PC-9 (cell line): ENCODE results near the gene ITGAE. TPM values are rescaled to one million over a fixed set of nuclear protein-coding genes. Genes with fewer than 3 reads are reported as not detected.
"Not testable (repeated sequence)": the region's sequence is repeated elsewhere in the genome, so short reads cannot be mapped to it uniquely, and the experiment has no call there.

Experiments used
- BruUV-seq: library from RNA; stranded (reverse); fragments of 400-500 nt; replicated peaks from 2 replicates; lab custom pipeline; 2021; lab: Mats Ljungman, UMichigan
- CTCF ChIA-PET: fragments of 300-600 bp; sonication (Branson Sonifier 250); formaldehyde crosslinking; loops from one replicate; lab custom pipeline; 2022; ENCODE audit warnings: antibody characterized with exemption; lab: Charles Lee
- POLR2A ChIA-PET: fragments of 300-600 bp; sonication (Branson Sonifier 250); formaldehyde crosslinking; loops from one replicate; lab custom pipeline; 2022; ENCODE audit warnings: antibody characterized with exemption; ENCODE audit not compliant: unreplicated experiment; lab: Charles Lee
- DNase-seq, 2 experiments: peaks; one replicate each; pipeline versions ENCODE4 v3.0.0 to v3.0.0-alpha.2; 2015 to 2022; ENCODE audit warnings: mixed read lengths in 1 of 2
- H2AFZ ChIP-seq: fragments of 200-600 bp; sonication (generic); 2 replicates; pipeline ENCODE4 v1.8.1; 2017; ENCODE audit warnings: antibody characterized with exemption
- H3F3A ChIP-seq: fragments of 200-600 bp; sonication (generic); 2 replicates; pipeline ENCODE4 v1.8.1; 2017; ENCODE audit warnings: antibody characterized with exemption, mild to moderate bottlenecking, low read depth; ENCODE audit not compliant: insufficient read depth
- H3K27ac ChIP-seq: fragments of 200-600 bp; sonication (generic); 2 replicates; pipeline ENCODE4 v1.6.1; 2016; ENCODE audit warnings: mixed run types
- H3K27me3 ChIP-seq: fragments of 200-600 bp; sonication (generic); 2 replicates; pipeline ENCODE4 v1.6.1; 2016; ENCODE audit warnings: low read depth, mixed run types; ENCODE audit not compliant: insufficient read depth
- H3K36me3 ChIP-seq: fragments of 200-600 bp; sonication (generic); 2 replicates; pipeline ENCODE4 v1.6.1; 2016; ENCODE audit warnings: low read depth, mixed run types
- H3K4me1 ChIP-seq: fragments of 200-600 bp; sonication (generic); replicated peaks from 2 replicates; pipeline ENCODE4 v1.6.1; 2016; ENCODE audit warnings: mixed run types; ENCODE audit not compliant: insufficient read depth
- H3K4me2 ChIP-seq: fragments of 200-600 bp; sonication (generic); 2 replicates; pipeline ENCODE4 v1.6.1; 2017; ENCODE audit warnings: mixed run types
- H3K4me3 ChIP-seq: fragments of 200-600 bp; sonication (generic); 2 replicates; pipeline ENCODE4 v1.6.1; 2016; ENCODE audit warnings: mixed run types
- H3K79me2 ChIP-seq: fragments of 200-600 bp; sonication (generic); 2 replicates; pipeline ENCODE4 v1.6.1; 2017; ENCODE audit warnings: low read depth, mixed run types
- H3K9me2 ChIP-seq: fragments of 200-600 bp; sonication (generic); 2 replicates; pipeline ENCODE4 v1.8.1; 2017; ENCODE audit warnings: mild to moderate bottlenecking; ENCODE audit not compliant: insufficient read depth
- H3K9me3 ChIP-seq: fragments of 200-600 bp; sonication (generic); 2 replicates; pipeline ENCODE4 v1.8.1; 2016; ENCODE audit warnings: low read depth; ENCODE audit not compliant: insufficient read depth
- H4K20me1 ChIP-seq: fragments of 200-600 bp; sonication (generic); 2 replicates; pipeline ENCODE4 v1.8.1; 2017; ENCODE audit not compliant: insufficient read depth
- CTCF ChIP-seq: fragments of 200-600 bp; sonication (generic); conservative IDR thresholded peaks from 2 replicates; pipeline ENCODE4 v1.6.1; 2017; ENCODE audit warnings: mixed run types, antibody characterized with exemption, mild to moderate bottlenecking, moderate library complexity
- EZH2 ChIP-seq: fragments of 200-600 bp; sonication (generic); IDR thresholded peaks from 2 replicates; pipeline ENCODE4 v1.8.0; 2017; ENCODE audit warnings: antibody characterized with exemption, low read depth
- intact Hi-C: fragments of 100-400 bp; cut with micrococcal nuclease; formaldehyde crosslinking; loops from one replicate; pipeline ENCODE4 v1.10.0; 2022; ENCODE audit not compliant: unreplicated experiment
- total RNA-seq: library from RNA; stranded (reverse); gene quantifications from 2 replicates; pipeline ENCODE4 v1.2.3, GENCODE V29; 2021

Gene ITGAE
- total RNA-seq, 1 experiment from 2014 or later = 52.8 TPM

DNA sequence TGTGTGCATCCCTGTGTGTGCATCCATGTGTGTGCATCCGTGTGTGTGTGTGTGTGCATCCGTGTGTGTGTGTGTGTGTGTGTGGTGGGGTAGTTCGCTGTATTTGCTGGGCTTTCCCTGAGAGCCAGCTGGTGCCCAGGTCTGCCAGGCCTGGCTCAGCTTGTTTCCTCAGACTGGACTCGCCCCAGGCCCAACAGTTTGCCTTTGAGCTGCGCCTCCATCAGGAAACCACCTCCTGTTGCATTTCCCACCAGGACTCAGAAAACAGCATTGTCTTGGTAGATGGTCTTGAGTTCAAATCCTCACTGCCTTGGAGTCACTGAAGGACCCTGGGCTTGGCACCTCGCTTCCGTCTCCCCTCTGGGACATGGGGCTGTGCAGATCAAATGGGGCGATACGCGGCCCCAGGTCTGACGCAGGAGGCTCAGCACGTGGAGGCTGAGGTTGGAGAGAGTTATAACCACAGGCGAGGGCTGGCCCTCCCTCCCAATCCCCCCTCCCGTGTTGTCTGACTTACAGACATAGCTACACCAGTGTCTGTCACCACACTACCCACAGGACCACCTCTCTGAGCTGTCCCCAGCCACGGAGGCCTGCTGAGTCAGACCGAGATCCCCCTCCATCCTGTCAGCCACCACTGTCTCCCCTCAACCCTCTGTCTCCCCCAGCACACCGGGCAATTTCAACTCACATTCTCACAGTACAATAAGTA, 4.7 kb downstream of the ITGAE start:
- Histone ChIP-seq H3K9me2 (no peaks in the 10 kb centered on the region), H2AFZ (no peak overlapping the region), H3F3A (peaks cover 3% of the 10 kb centered on the region; the same call in 1 of the 2 replicates), H3K27me3 (no peaks in the 10 kb centered on the region), H4K20me1 (no peaks in the 10 kb centered on the region), H3K36me3 (no peaks in the 10 kb centered on the region), H3K4me3 (no peak overlapping the region), H3K27ac (no peak overlapping the region), H3K4me2 (no peak overlapping the region), H3K79me2 (no peaks in the 10 kb centered on the region), H3K4me1 (peaks cover 4% of the 10 kb centered on the region; the same call in 1 of the 2 replicates), H3K9me3 (no peaks in the 10 kb centered on the region)
- BruUV-seq = no TSS peak
- DNase-seq = no peak
- CTCF ChIA-PET = no interaction called here
- POLR2A ChIA-PET = no interaction called here
- TF ChIP-seq CTCF (no peak), EZH2 (no peak)
- intact Hi-C loops = no loop called here

DNA sequence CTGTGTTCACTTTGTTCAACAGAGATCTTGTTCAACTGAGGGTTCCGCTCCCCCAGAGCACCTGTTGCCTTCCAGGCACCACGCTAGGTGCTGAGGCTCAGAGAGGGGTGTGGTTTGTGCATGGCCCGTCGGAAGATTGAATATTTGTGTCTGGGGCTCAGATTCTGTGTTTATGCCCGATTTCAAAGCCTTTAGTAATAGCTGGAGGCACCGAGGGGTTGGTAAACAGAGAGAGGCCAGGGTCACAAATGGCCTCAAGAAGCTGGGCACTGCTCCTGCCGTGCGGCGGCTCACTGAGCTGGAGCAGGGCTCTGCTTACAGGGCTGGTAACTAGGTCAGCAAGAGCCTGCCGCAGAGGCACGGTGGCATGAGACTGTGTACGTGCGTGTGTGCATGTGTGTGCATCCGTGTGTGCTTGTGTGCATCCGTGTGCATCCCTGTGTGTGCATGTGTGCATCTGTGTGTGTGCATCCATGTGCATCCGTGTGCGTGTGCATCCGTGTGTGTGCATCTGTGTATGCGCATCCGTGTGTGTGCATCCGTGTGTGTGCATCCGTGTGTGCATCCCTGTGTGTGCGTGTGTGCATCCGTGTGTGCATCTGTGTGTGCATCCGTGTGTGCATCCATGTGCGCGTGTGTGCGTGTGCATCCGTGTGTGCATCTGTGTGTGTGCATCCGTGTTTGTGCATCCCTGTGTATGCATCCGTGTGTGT, 5.4 kb downstream of the ITGAE start:
- H3K79me2 ChIP-seq = no peaks in the 10 kb centered on the region
- no peaks in the 10 kb centered on the region for H4K20me1 ChIP-seq
- intact Hi-C loops = no loop called here
- no peaks in the 10 kb centered on the region for H3K27me3 ChIP-seq
- peaks cover 4% of the 10 kb centered on the region; the same call in 1 of the 2 replicates for H3K4me1 ChIP-seq
- peaks cover 3% of the 10 kb centered on the region; the same call in 1 of the 2 replicates for H3F3A ChIP-seq
- ChIA-PET CTCF (no interaction called here), POLR2A (no interaction called here)
- no peaks in the 10 kb centered on the region for H3K36me3 ChIP-seq
- BruUV-seq = no TSS peak
- H3K4me3 ChIP-seq = no peak overlapping the region
- H3K27ac ChIP-seq = no peak overlapping the region
- H2AFZ ChIP-seq = no peak overlapping the region
- no peak for DNase-seq
- H3K9me2 ChIP-seq = no peaks in the 10 kb centered on the region
- H3K9me3 ChIP-seq = no peaks in the 10 kb centered on the region
- TF ChIP-seq CTCF (no peak), EZH2 (no peak)
- H3K4me2 ChIP-seq = no peak overlapping the region

DNA sequence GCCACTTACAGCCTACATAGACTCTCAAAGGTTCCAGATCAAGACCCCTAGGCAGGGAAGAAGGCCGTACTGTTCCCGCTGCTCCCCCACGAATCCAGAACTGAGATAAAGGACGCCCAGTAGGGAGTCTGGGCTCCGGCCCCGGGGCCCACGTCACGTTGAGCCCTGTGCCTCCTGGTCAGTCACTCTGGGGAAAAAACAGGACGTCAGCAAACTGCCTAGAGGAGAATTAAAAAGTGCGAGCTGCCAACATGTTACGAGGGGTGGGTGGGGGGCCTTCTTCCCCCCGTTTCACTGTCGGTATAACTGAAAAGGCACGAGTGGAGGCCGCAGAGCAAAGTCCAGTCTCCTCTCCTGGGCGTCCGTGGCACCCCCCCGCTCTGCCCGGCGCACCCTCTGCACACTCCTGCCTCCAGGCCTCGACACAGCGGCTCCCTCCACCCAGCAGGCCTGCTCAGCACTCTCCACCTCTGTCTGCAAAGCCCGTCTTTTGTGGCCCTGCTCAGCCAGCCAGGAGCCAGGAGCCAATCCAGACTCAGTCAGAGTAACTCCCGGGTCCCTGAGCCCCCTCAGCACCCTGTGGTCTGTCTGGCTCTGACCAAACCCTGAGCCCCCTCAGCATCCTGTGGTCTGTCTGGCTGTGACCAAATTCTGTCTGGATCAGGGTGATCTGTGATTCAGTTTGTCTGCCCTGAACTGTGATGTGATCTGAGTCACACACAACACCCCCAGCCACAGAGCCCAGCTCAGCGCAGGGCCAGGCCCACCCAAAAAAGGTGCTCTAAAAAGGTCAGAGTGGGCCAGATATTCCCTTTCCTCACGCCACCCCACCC, 6.2 kb downstream of the ITGAE start:
- intact Hi-C loops = no loop called here
- Histone ChIP-seq H3K4me3 (no peak overlapping the region), H3K27ac (no peak overlapping the region), H3K9me2 (no peaks in the 10 kb centered on the region), H4K20me1 (no peaks in the 10 kb centered on the region), H3K27me3 (no peaks in the 10 kb centered on the region), H3F3A (peaks cover 3% of the 10 kb centered on the region; the same call in 1 of the 2 replicates), H3K9me3 (no peaks in the 10 kb centered on the region), H3K4me2 (no peak overlapping the region), H3K79me2 (no peaks in the 10 kb centered on the region), H2AFZ (no peak overlapping the region), H3K4me1 (peaks cover 4% of the 10 kb centered on the region; the same call in 1 of the 2 replicates), H3K36me3 (no peaks in the 10 kb centered on the region)
- BruUV-seq = no TSS peak
- DNase-seq = no peak
- ChIA-PET POLR2A (no interaction called here), CTCF (no interaction called here)
- TF ChIP-seq EZH2 = no peak
- no peak for TF ChIP-seq CTCF

DNA sequence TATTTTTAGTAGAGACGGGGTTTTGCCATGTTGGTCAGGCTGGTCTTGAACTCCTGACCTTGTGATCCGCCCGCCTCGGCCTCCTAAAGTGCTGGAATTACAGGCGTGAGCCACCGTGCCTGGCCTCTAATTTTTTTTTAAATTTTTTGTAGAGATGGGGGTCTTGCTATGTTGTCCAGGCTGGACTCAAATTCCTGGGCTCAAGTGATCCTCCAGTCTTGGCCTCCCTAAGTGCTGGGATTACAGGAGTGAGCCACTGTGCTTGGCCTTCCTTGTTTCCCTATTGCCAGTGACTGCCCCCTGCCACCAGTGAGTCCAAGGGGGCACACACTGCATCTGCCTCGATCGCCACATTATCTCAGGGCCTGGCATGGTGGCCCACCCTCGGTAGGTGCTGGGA, 6.8 kb downstream of the ITGAE start:
- BruUV-seq, H3K36me3 ChIP-seq, H2AFZ ChIP-seq, intact Hi-C loops, DNase-seq, H3K27me3 ChIP-seq, H3K4me3 ChIP-seq, H3K9me3 ChIP-seq, H3F3A ChIP-seq, H3K79me2 ChIP-seq, POLR2A ChIA-PET, H3K9me2 ChIP-seq, H3K4me2 ChIP-seq, H3K27ac ChIP-seq, H4K20me1 ChIP-seq, CTCF ChIA-PET, H3K4me1 ChIP-seq: not testable (repeated sequence)
